Keratinocyte (primary cell): ENCODE data around the gene CHCHD6.

ENCODE experiments used
- CTCF ChIP-seq, 3 experiments: IDR thresholded peaks in 1 of 3; conservative IDR thresholded peaks in 1 of 3; optimal IDR thresholded peaks in 1 of 3; 2 replicates in 2 of 3; 3 replicates in 1 of 3; pipeline versions ENCODE3 to v1.5.1; 2011; ENCODE audit warnings: low read length in 3 of 3, mild to moderate bottlenecking in 3 of 3, moderate library complexity in 2 of 3, control low read depth in 1 of 3, inconsistent platforms in 1 of 3; ENCODE audit not compliant: insufficient read depth in 2 of 3; ENCODE audit errors: extremely low read depth in 1 of 3
- EZH2 ChIP-seq: IDR thresholded peaks from one replicate; pipeline ENCODE4 v1.6.1; 2012; ENCODE audit warnings: inconsistent platforms, mild to moderate bottlenecking, low read length, moderate library complexity

- TF ChIP-seq EZH2 (no peak), CTCF (optimal IDR thresholded peaks at IDR 0.05 in 1 of 3, IDR thresholded peaks at IDR 0.05 in 1 of 3, conservative IDR thresholded peaks at IDR 0.05 in 1 of 3; ENCODE audit: extremely low read depth in 1 of 3, insufficient read depth in 2 of 3, low read length in 3 of 3) (no peak)
Measured at GRCh38 chr3:126699011-126699410, 5.0 kb upstream of the CHCHD6 start.
